HepG2 (cell line): Measurements from ENCODE around the gene SLC22A7. TPM values are rescaled to one million over a fixed set of nuclear protein-coding genes. Genes with fewer than 3 reads are reported as not detected.

ENCODE experiments used
- KAT2B ChIP-seq: fragments of 150-350 bp; IDR thresholded peaks from 2 replicates; pipeline ENCODE4 v1.6.1; 2014; ENCODE audit warnings: low read depth, low read length, borderline replicate concordance
- ZNF660 ChIP-seq: sonication (generic); formaldehyde crosslinking; IDR thresholded peaks from 2 replicates; pipeline ENCODE4 v1.5.1; 2020; ENCODE audit warnings: mild to moderate bottlenecking, low read depth, missing genetic modification reagents, borderline replicate concordance
- ZNF713 ChIP-seq: sonication (generic); formaldehyde crosslinking; IDR thresholded peaks from 2 replicates; pipeline ENCODE4 v1.4.0; 2020; ENCODE audit warnings: mild to moderate bottlenecking, missing genetic modification reagents
- polyA plus RNA-seq, 8 experiments: library from polyadenylated mRNA; depleted of rRNA in 3 of 8; stranded (reverse) in 7 of 8; unstranded in 1 of 8; fragments of >200 nt; fragmentation: Illumina TruSeq in 4 of 8; extraction: Trizol in 4 of 8; gene quantifications; 2 replicates each; pipeline versions ENCODE4 v1.2.1 to v1.2.3, GENCODE V29; 2011 to 2016; ENCODE audit warnings: low read depth in 4 of 8, missing spikeins in 1 of 8, mixed read lengths in 1 of 8; ENCODE audit not compliant: insufficient read depth in 1 of 8
- total RNA-seq, 5 experiments: library from RNA; depleted of rRNA; stranded (reverse); fragments of >200 nt; fragmentation: Illumina TruSeq; extraction: Trizol; gene quantifications; 2 replicates each; pipeline ENCODE4 v1.2.3, GENCODE V29; 2016; ENCODE audit warnings: low read depth in 1 of 5
- TF ChIP-seq, protein P1 (sequence below): sonication (generic); formaldehyde crosslinking; IDR thresholded peaks from 2 replicates; pipeline ENCODE4 v1.4.0; 2020; ENCODE audit warnings: mild to moderate bottlenecking, missing genetic modification reagents
- TF ChIP-seq, protein P2 (sequence below): sonication (generic); formaldehyde crosslinking; conservative IDR thresholded peaks from 2 replicates; pipeline ENCODE4 v1.4.0; 2020; ENCODE audit warnings: missing genetic modification reagents

The SLC22A7 gene
- total and polyA plus RNA-seq, 2 of the 13 experiments (the other 11 are each of a cell fraction or from before 2014, with no cell fraction given), result 5.3 to 22.6 TPM

DNA sequence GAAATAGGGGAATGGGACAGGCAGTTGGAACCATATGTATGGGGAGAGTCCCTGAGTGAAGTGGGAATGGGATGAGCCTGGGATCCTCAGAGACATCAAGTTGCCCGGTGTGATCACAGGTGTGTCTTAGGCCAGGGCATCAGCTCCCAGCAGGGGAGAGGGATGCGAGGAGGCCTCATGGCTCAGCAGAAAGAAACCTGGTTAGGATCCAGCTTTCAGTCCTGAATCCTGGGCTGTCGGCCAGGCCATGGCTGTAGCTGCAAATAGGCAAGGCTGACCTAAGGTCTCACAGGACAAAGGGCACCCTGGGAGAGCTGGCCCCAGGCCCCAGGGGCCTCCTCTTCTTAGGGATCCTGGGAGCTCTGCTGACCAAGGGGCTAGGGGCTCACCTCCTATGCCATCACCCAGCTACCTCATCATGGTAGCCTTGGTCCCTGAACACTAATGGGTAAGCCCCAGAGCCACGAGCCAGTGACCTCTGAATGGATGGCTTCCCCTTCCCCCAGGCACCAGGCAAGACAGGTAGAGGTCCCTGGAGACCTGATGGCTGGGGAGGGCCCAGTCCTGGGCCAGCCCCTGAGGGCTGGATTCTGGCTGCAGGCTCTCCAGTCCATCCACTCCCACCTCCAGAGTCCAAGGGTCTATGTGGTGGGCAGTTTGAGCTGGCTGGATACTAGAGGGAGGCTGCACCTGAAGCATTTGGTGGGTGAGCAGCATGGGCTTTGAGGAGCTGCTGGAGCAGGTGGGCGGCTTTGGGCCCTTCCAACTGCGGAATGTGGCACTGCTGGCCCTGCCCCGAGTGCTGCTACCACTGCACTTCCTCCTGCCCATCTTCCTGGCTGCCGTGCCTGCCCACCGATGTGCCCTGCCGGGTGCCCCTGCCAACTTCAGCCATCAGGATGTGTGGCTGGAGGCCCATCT lies at the start of gene SLC22A7 (continued):
- TF ChIP-seq ZNF713 (CRISPR knock-in tag) (no peak), KAT2B (no peak), ZNF660 (no peak)
- TF ChIP-seq, protein P1, sequence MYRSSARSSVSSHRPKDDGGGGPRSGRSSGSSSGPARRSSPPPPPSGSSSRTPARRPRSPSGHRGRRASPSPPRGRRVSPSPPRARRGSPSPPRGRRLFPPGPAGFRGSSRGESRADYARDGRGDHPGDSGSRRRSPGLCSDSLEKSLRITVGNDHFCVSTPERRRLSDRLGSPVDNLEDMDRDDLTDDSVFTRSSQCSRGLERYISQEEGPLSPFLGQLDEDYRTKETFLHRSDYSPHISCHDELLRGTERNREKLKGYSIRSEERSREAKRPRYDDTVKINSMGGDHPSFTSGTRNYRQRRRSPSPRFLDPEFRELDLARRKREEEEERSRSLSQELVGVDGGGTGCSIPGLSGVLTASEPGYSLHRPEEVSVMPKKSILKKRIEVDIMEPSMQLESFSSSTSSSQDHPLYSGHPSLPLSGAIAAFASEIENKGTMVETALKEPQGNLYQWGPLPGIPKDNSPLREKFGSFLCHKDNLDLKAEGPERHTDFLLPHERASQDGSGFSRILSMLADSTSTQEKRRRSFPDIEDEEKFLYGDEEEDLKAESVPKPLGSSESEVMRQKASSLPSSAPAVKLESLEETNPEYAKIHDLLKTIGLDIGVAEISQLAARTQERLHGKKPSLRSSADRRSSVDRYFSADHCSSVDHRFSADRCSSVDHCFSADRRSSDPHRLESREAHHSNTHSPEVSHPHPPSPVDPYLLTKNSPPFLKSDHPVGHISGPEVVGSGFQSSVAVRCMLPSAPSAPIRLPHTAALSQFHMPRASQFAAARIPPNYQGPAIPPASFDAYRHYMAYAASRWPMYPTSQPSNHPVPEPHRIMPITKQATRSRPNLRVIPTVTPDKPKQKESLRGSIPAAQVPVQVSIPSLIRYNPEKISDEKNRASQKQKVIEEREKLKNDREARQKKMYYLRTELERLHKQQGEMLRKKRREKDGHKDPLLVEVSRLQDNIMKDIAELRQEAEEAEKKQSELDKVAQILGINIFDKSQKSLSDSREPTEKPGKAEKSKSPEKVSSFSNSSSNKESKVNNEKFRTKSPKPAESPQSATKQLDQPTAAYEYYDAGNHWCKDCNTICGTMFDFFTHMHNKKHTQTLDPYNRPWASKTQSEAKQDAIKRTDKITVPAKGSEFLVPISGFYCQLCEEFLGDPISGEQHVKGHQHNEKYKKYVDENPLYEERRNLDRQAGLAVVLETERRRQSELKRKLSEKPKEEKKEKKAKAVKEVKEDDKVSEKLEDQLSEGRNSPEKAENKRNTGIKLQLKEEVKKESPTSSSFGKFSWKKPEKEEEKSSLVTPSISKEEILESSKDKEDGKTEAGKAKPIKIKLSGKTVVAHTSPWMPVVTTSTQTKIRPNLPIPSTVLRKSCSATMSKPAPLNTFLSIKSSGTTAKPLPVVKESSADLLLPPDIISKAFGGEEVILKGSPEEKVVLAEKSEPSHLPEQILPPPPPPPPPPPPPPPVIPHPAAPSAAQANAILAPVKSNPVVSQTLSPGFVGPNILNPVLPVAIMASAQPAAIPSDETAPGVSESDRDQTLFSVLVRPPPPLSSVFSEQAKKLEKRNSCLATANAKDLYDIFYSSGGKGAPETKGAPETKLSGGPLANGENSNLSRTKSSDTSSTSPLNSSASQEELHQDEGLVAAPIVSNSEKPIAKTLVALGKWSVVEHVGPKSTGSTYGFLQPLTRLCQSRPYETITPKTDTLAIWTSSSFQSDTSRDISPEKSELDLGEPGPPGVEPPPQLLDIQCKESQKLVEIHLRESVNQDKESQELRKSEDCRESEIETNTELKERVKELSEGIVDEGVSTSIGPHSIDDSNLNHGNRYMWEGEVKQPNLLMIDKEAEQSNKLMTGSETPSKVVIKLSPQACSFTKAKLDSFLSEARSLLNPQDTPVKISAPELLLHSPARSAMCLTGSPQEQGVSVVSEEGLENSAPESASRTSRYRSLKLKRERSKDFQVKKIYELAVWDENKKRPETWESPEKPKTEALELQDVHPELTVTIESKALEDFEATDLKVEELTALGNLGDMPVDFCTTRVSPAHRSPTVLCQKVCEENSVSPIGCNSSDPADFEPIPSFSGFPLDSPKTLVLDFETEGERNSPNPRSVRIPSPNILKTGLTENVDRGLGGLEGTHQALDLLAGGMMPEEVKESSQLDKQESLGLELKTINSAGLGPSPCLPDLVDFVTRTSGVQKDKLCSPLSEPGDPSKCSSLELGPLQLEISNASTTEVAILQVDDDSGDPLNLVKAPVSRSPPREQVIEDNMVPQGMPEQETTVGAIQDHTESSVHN (CRISPR knock-in tag), result peak; percentile 81; the same call in 1 of the 2 replicates
- TF ChIP-seq, protein P2, sequence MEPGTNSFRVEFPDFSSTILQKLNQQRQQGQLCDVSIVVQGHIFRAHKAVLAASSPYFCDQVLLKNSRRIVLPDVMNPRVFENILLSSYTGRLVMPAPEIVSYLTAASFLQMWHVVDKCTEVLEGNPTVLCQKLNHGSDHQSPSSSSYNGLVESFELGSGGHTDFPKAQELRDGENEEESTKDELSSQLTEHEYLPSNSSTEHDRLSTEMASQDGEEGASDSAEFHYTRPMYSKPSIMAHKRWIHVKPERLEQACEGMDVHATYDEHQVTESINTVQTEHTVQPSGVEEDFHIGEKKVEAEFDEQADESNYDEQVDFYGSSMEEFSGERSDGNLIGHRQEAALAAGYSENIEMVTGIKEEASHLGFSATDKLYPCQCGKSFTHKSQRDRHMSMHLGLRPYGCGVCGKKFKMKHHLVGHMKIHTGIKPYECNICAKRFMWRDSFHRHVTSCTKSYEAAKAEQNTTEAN, result 0 out of 2 replicates have a peak, but pooled peaks have one; percentile 20
